ENCODE data around the gene NMT2.

GRCh38 chr10:15189133-15189885, 20.8 kb upstream of the NMT2 start:
- no peak for TF ChIP-seq EZH2 (IDR thresholded peaks at IDR 0.05; ENCODE audit: borderline replicate concordance)
- TF ChIP-seq, protein P1, sequence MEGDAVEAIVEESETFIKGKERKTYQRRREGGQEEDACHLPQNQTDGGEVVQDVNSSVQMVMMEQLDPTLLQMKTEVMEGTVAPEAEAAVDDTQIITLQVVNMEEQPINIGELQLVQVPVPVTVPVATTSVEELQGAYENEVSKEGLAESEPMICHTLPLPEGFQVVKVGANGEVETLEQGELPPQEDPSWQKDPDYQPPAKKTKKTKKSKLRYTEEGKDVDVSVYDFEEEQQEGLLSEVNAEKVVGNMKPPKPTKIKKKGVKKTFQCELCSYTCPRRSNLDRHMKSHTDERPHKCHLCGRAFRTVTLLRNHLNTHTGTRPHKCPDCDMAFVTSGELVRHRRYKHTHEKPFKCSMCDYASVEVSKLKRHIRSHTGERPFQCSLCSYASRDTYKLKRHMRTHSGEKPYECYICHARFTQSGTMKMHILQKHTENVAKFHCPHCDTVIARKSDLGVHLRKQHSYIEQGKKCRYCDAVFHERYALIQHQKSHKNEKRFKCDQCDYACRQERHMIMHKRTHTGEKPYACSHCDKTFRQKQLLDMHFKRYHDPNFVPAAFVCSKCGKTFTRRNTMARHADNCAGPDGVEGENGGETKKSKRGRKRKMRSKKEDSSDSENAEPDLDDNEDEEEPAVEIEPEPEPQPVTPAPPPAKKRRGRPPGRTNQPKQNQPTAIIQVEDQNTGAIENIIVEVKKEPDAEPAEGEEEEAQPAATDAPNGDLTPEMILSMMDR (IDR thresholded peaks at IDR 0.05; ENCODE audit: poor library complexity): no peak

Data from hepatocyte (in vitro differentiated cells).